Urinary bladder (tissue), 4 donors: ENCODE measurements around the gene RGS3. TPM values are rescaled to one million over a fixed set of nuclear protein-coding genes. Genes with fewer than 3 reads are reported as not detected.

ENCODE experiments used
- DNase-seq: peaks from one replicate; pipeline ENCODE4 v3.0.0-alpha.2; 2015; ENCODE audit errors: extremely low spot score
- H3K27ac ChIP-seq: one replicate; pipeline ENCODE4 v1.5.1; 2013; ENCODE audit warnings: low read depth, mild to moderate bottlenecking, moderate library complexity
- H3K36me3 ChIP-seq: one replicate; pipeline ENCODE4 v1.6.1; 2013; ENCODE audit warnings: mild to moderate bottlenecking, moderate library complexity; ENCODE audit not compliant: insufficient read depth
- H3K4me1 ChIP-seq: one replicate; pipeline ENCODE4 v1.6.1; 2013; ENCODE audit warnings: mild to moderate bottlenecking, moderate library complexity; ENCODE audit not compliant: insufficient read depth
- H3K4me3 ChIP-seq: one replicate; pipeline ENCODE4 v1.5.1; 2013; ENCODE audit warnings: low read depth, low read length
- WGBS: extraction: QIAGEN DNeasy Blood & Tissue Kit; methylation state at CpG from one replicate; pipeline ENCODE4 v1.1.7; 2013; 5-methylcytosine and 5-hydroxymethylcytosine counted together
- polyA plus RNA-seq: library from polyadenylated mRNA; stranded (reverse); fragments of 200-250 nt; gene quantifications from one replicate; pipeline ENCODE4 v1.2.3, GENCODE V29; 2013
- total RNA-seq: library from RNA; depleted of rRNA; stranded (reverse); fragments of >200 nt; gene quantifications from one replicate; pipeline ENCODE4 v1.2.3, GENCODE V29; 2014
- donor health status: healthy with polysubstance abuse.
- donor health status: healthy.

RGS3 gene
- total and polyA plus RNA-seq, 2 donors, result 28.5 to 52.4 TPM

- Histone ChIP-seq H3K4me3 (no peak overlapping the region), H3K36me3 (no peaks in the 10 kb centered on the region), H3K27ac (no peak overlapping the region), H3K4me1 (no peaks in the 10 kb centered on the region)
- DNase-seq, result no peak
- 75% methylated on average over 7 of the region's 7 CpGs for WGBS
Observed at GRCh38 chr9:113537229-113537810, 73.8 kb downstream of the RGS3 start.

GRCh38 chr9:113538131-113538530 is 74.6 kb downstream of the RGS3 start:
- no peak overlapping the region for H3K27ac ChIP-seq
- DNase-seq, result no peak
- no peaks in the 10 kb centered on the region for H3K4me1 ChIP-seq
- no peak overlapping the region for H3K4me3 ChIP-seq
- WGBS, result 78% methylated on average over 5 of the region's 5 CpGs
- no peaks in the 10 kb centered on the region for H3K36me3 ChIP-seq

- H3K36me3 ChIP-seq, result no peaks in the 10 kb centered on the region
- DNase-seq, result no peak
- 93% methylated on average over 14 of the region's 14 CpGs for WGBS
- no peaks in the 10 kb centered on the region for H3K4me1 ChIP-seq
- no peak overlapping the region for H3K27ac ChIP-seq
- no peak overlapping the region for H3K4me3 ChIP-seq
Observed at GRCh38 chr9:113538701-113539430, 75.3 kb downstream of the RGS3 start.

- no peak for DNase-seq
- 80% methylated on average over 6 of the region's 6 CpGs for WGBS
- no peaks in the 10 kb centered on the region for H3K4me1 ChIP-seq
- H3K4me3 ChIP-seq, result no peak overlapping the region
- H3K36me3 ChIP-seq, result no peaks in the 10 kb centered on the region
- no peak overlapping the region for H3K27ac ChIP-seq
Observed at GRCh38 chr9:113540466-113540865, 76.9 kb downstream of the RGS3 start.

GRCh38 chr9:113541019-113541900 is 77.7 kb downstream of the RGS3 start:
- 75% methylated on average over 12 of the region's 12 CpGs for WGBS
- H3K36me3 ChIP-seq, result no peaks in the 10 kb centered on the region

GRCh38 chr9:113542006-113542405 is 78.5 kb downstream of the RGS3 start:
- Histone ChIP-seq H3K27ac (no peak overlapping the region), H3K4me1 (no peaks in the 10 kb centered on the region), H3K36me3 (no peaks in the 10 kb centered on the region), H3K4me3 (no peak overlapping the region)
- DNase-seq, result no peak
- WGBS, result 87% methylated on average over 7 of the region's 7 CpGs

More at GRCh38 chr9:113541019-113541900, 77.7 kb downstream of the RGS3 start:
- H3K4me1 ChIP-seq, result no peaks in the 10 kb centered on the region
- no peak for DNase-seq
- H3K4me3 ChIP-seq, result no peak overlapping the region
- no peak overlapping the region for H3K27ac ChIP-seq

- Histone ChIP-seq H3K27ac (no peak overlapping the region), H3K36me3 (no peaks in the 10 kb centered on the region), H3K4me1 (no peaks in the 10 kb centered on the region), H3K4me3 (no peak overlapping the region)
- WGBS, result 89% methylated on average over 5 of the region's 5 CpGs
- no peak for DNase-seq
Observed at GRCh38 chr9:113542741-113543140, 79.2 kb downstream of the RGS3 start.

- Histone ChIP-seq H3K4me3 (no peak overlapping the region), H3K36me3 (no peaks in the 10 kb centered on the region), H3K27ac (no peak overlapping the region), H3K4me1 (peaks cover under 1% of the 10 kb centered on the region)
- no peak for DNase-seq
- 82% methylated on average over 10 of the region's 10 CpGs for WGBS
Observed at GRCh38 chr9:113543296-113543981, 79.9 kb downstream of the RGS3 start.

- no peak for DNase-seq
- no peaks in the 10 kb centered on the region for H3K36me3 ChIP-seq
- H3K4me3 ChIP-seq, result no peak overlapping the region
- WGBS, result 71% methylated on average over 3 of the region's 3 CpGs
- peaks cover 3% of the 10 kb centered on the region for H3K4me1 ChIP-seq
- H3K27ac ChIP-seq, result no peak overlapping the region
Observed at GRCh38 chr9:113543982-113544303, 80.4 kb downstream of the RGS3 start.

GRCh38 chr9:113545068-113545467 is 81.5 kb downstream of the RGS3 start:
- WGBS, result 93% methylated on average over 2 of the region's 2 CpGs
- H3K4me3 ChIP-seq, result no peak overlapping the region
- H3K4me1 ChIP-seq, result peaks cover 3% of the 10 kb centered on the region
- H3K27ac ChIP-seq, result no peak overlapping the region
- no peaks in the 10 kb centered on the region for H3K36me3 ChIP-seq
- no peak for DNase-seq

GRCh38 chr9:113546566-113546965 is 83.0 kb downstream of the RGS3 start:
- no peak for DNase-seq
- 94% methylated on average over 5 of the region's 5 CpGs for WGBS
- H3K27ac ChIP-seq, result no peak overlapping the region
- peaks cover 3% of the 10 kb centered on the region for H3K4me1 ChIP-seq
- H3K36me3 ChIP-seq, result no peaks in the 10 kb centered on the region
- H3K4me3 ChIP-seq, result no peak overlapping the region

GRCh38 chr9:113547501-113547900 is 84.0 kb downstream of the RGS3 start:
- H3K27ac ChIP-seq, result no peak overlapping the region
- no peaks in the 10 kb centered on the region for H3K36me3 ChIP-seq
- DNase-seq, result no peak
- WGBS, result 97% methylated on average over 5 of the region's 5 CpGs
- no peak overlapping the region for H3K4me3 ChIP-seq
- H3K4me1 ChIP-seq, result peaks cover 3% of the 10 kb centered on the region

GRCh38 chr9:113548221-113549041 is 84.9 kb downstream of the RGS3 start:
- DNase-seq, result no peak
- Histone ChIP-seq H3K4me1 (peaks cover 3% of the 10 kb centered on the region), H3K27ac (peak overlapping the region; percentile 38), H3K4me3 (no peak overlapping the region), H3K36me3 (no peaks in the 10 kb centered on the region)
- 22% methylated on average over 11 of the region's 11 CpGs for WGBS
